Measurements from ENCODE around the gene KCNMB1. TPM values are rescaled to one million over a fixed set of nuclear protein-coding genes. Genes with fewer than 3 reads are reported as not detected.

Gene KCNMB1
- total and polyA plus RNA-seq, 8 donors: 0.05 to 0.94 (median 0.30) TPM

GRCh38 chr5:170332058-170332457, 57.1 kb downstream of the KCNMB1 start:
- Histone ChIP-seq H3K9me3 (no peaks in the 10 kb centered on the region), H3K4me3 (no peak overlapping the region), H3K27ac (no peak overlapping the region), H3K4me1 (no peaks in the 10 kb centered on the region), H3K27me3 (no peaks in the 10 kb centered on the region), H3K36me3 (no peaks in the 10 kb centered on the region)
- DNase-seq (no peak), ATAC-seq (no peak), FAIRE-seq (no peak)
- 65 to 67% methylated on average over 5 of the region's 5 CpGs for WGBS, 2 donors
- TF ChIP-seq, protein P1, sequence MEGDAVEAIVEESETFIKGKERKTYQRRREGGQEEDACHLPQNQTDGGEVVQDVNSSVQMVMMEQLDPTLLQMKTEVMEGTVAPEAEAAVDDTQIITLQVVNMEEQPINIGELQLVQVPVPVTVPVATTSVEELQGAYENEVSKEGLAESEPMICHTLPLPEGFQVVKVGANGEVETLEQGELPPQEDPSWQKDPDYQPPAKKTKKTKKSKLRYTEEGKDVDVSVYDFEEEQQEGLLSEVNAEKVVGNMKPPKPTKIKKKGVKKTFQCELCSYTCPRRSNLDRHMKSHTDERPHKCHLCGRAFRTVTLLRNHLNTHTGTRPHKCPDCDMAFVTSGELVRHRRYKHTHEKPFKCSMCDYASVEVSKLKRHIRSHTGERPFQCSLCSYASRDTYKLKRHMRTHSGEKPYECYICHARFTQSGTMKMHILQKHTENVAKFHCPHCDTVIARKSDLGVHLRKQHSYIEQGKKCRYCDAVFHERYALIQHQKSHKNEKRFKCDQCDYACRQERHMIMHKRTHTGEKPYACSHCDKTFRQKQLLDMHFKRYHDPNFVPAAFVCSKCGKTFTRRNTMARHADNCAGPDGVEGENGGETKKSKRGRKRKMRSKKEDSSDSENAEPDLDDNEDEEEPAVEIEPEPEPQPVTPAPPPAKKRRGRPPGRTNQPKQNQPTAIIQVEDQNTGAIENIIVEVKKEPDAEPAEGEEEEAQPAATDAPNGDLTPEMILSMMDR (IDR thresholded peaks at IDR 0.05): no peak
- intact Hi-C loops (cut with DNase I): no loop called here

GRCh38 chr5:170330568-170331054, 58.6 kb downstream of the KCNMB1 start:
- Histone ChIP-seq H3K27me3 (no peaks in the 10 kb centered on the region), H3K9me3 (no peaks in the 10 kb centered on the region), H3K27ac (peak overlapping the region in 2 of 4 donors; percentile 27 to 31), H3K36me3 (no peaks in the 10 kb centered on the region), H3K4me3 (no peak overlapping the region), H3K4me1 (no peaks in the 10 kb centered on the region)
- FAIRE-seq: no peak
- no peak for DNase-seq
- peak in 2 of 4 donors; percentile 7 to 42 for ATAC-seq
- WGBS, 2 donors: 58 to 65% methylated on average over 11 of the region's 11 CpGs
- TF ChIP-seq, protein P1 (IDR thresholded peaks at IDR 0.05): no peak
- intact Hi-C loops (cut with DNase I): no loop called here

GRCh38 chr5:170329524-170329923, 59.6 kb downstream of the KCNMB1 start:
- ATAC-seq (no peak), DNase-seq (no peak), FAIRE-seq (no peak)
- H3K9me3 ChIP-seq: no peaks in the 10 kb centered on the region
- 41 to 57% methylated on average over 3 of the region's 3 CpGs for WGBS, 2 donors
- intact Hi-C loops (cut with DNase I): no loop called here
- no peak overlapping the region for H3K4me3 ChIP-seq
- no peaks in the 10 kb centered on the region for H3K4me1 ChIP-seq
- TF ChIP-seq, protein P1 (IDR thresholded peaks at IDR 0.05): no peak
- H3K27ac ChIP-seq: no peak overlapping the region
- H3K27me3 ChIP-seq: no peaks in the 10 kb centered on the region
- no peaks in the 10 kb centered on the region for H3K36me3 ChIP-seq

- H3K4me1 ChIP-seq: no peaks in the 10 kb centered on the region
- no peak for FAIRE-seq
- intact Hi-C loops (cut with DNase I): no loop called here
- no peaks in the 10 kb centered on the region for H3K27me3 ChIP-seq
- no peak overlapping the region for H3K4me3 ChIP-seq
- ATAC-seq: no peak
- 60 to 77% methylated on average over 2 of the region's 2 CpGs for WGBS, 2 donors
- no peak overlapping the region for H3K27ac ChIP-seq
- DNase-seq: no peak
- H3K9me3 ChIP-seq: no peaks in the 10 kb centered on the region
- no peaks in the 10 kb centered on the region for H3K36me3 ChIP-seq
- TF ChIP-seq, protein P1 (IDR thresholded peaks at IDR 0.05): no peak
These were observed 61.3 kb downstream of the KCNMB1 start for GRCh38 chr5:170327829-170328228.

GRCh38 chr5:170327168-170327567, 62.0 kb downstream of the KCNMB1 start:
- intact Hi-C loops (cut with DNase I): no loop called here
- Histone ChIP-seq H3K9me3 (no peaks in the 10 kb centered on the region), H3K4me1 (no peaks in the 10 kb centered on the region), H3K27me3 (no peaks in the 10 kb centered on the region), H3K36me3 (no peaks in the 10 kb centered on the region), H3K4me3 (no peak overlapping the region), H3K27ac (no peak overlapping the region)
- no peak for ATAC-seq
- WGBS, 2 donors: 43 to 53% methylated on average over 4 of the region's 4 CpGs
- TF ChIP-seq, protein P1 (IDR thresholded peaks at IDR 0.05): no peak
- no peak for DNase-seq
- FAIRE-seq: no peak

Other genes with a start within 250 kb of the KCNMB1 start
- gene C5orf58, start 156.4 kb downstream of the KCNMB1 start, total RNA-seq: not detected
- under 1 TPM in 1 of 2 donors, not detected in 1; 0.21 TPM for gene C5orf58, start 156.4 kb downstream of the KCNMB1 start, polyA plus RNA-seq
- gene LCP2, start 91.6 kb downstream of the KCNMB1 start, total RNA-seq: 10 to 100 TPM in 2 of 6 donors, 1 to 10 TPM in 4; 2.0 to 22.0 (median 4.9) TPM
- 1 to 10 TPM; 1.9 to 2.6 TPM for gene LCP2, start 91.6 kb downstream of the KCNMB1 start, polyA plus RNA-seq
- 1 to 10 TPM in 3 of 6 donors, under 1 TPM in 3; 0.31 to 1.2 (median 0.75) TPM for gene KCNIP1, start 114.7 kb upstream of the KCNMB1 start, total RNA-seq
- gene KCNIP1, start 114.7 kb upstream of the KCNMB1 start, polyA plus RNA-seq: 10 to 100 TPM in 1 of 2 donors, 1 to 10 TPM in 1; 1.3 to 10.3 TPM